ELF-1 (cell line): ENCODE results near the gene NT5DC4.
A peak's percentile ranks its signal among the peaks of the same experiment; 100 is the strongest.
"Not testable (repeated sequence)": the region's sequence is repeated elsewhere in the genome, so short reads cannot be mapped to it uniquely, and the experiment has no call there.

Experiments
- DNase-seq: peaks from one replicate; pipeline ENCODE4 v3.0.0-alpha.2; 2016; ENCODE audit warnings: low read depth, low spot score

Gene NT5DC4

GRCh38 chr2:112699984-112700667, 20.7 kb upstream of the NT5DC4 start:
- no peak for DNase-seq

- no peak for DNase-seq
Measured at GRCh38 chr2:112701052-112701451, 19.8 kb upstream of the NT5DC4 start.

- no peak for DNase-seq
Measured at GRCh38 chr2:112703684-112704083, 17.1 kb upstream of the NT5DC4 start.

GRCh38 chr2:112705575-112705974, 15.2 kb upstream of the NT5DC4 start:
- DNase-seq = no peak

- peak; percentile 53 for DNase-seq
Measured at GRCh38 chr2:112706170-112706664, 14.6 kb upstream of the NT5DC4 start.

- DNase-seq = not testable (repeated sequence)
Measured at GRCh38 chr2:112706947-112707346, 13.9 kb upstream of the NT5DC4 start.

- no peak for DNase-seq
Measured at GRCh38 chr2:112708968-112709367, 11.9 kb upstream of the NT5DC4 start.

GRCh38 chr2:112709703-112710102, 11.1 kb upstream of the NT5DC4 start:
- no peak for DNase-seq

GRCh38 chr2:112710956-112711750, 9.7 kb upstream of the NT5DC4 start:
- no peak for DNase-seq

GRCh38 chr2:112712465-112712864, 8.4 kb upstream of the NT5DC4 start:
- DNase-seq = no peak

- DNase-seq = no peak
Measured at GRCh38 chr2:112712903-112713584, 7.8 kb upstream of the NT5DC4 start.

GRCh38 chr2:112713585-112713925, 7.3 kb upstream of the NT5DC4 start:
- DNase-seq = no peak

GRCh38 chr2:112713926-112714325, 6.9 kb upstream of the NT5DC4 start:
- DNase-seq = no peak

- no peak for DNase-seq
Measured at GRCh38 chr2:112714331-112714730, 6.5 kb upstream of the NT5DC4 start.

- DNase-seq = no peak
Measured at GRCh38 chr2:112714836-112715631, 5.8 kb upstream of the NT5DC4 start.

- DNase-seq = not testable (repeated sequence)
Measured at GRCh38 chr2:112716094-112716493, 4.7 kb upstream of the NT5DC4 start.

- DNase-seq = not testable (repeated sequence)
Measured at GRCh38 chr2:112716826-112717352, 3.9 kb upstream of the NT5DC4 start.

GRCh38 chr2:112718863-112719370, 1.9 kb upstream of the NT5DC4 start:
- DNase-seq = no peak

- no peak for DNase-seq
Measured at GRCh38 chr2:112721819-112722522, 1.2 kb downstream of the NT5DC4 start.

GRCh38 chr2:112722816-112723546, 2.2 kb downstream of the NT5DC4 start:
- no peak for DNase-seq
